Colonic mucosa (tissue), 4 donors: ENCODE measurements around the gene GABARAP. TPM values are rescaled to one million over a fixed set of nuclear protein-coding genes. Genes with fewer than 3 reads are reported as not detected.

ENCODE experiments used
- DNase-seq: peaks from one replicate; pipeline ENCODE4 v3.0.0-alpha.2; 2020
- H3K27ac ChIP-seq: fragments of 200-600 bp; one replicate; pipeline ENCODE4 v1.8.0; 2021
- H3K27me3 ChIP-seq: fragments of 200-600 bp; one replicate; pipeline ENCODE4 v1.8.0; 2021
- H3K36me3 ChIP-seq: fragments of 200-600 bp; one replicate; pipeline ENCODE4 v1.8.0; 2021
- H3K4me1 ChIP-seq: fragments of 200-600 bp; one replicate; pipeline ENCODE4 v1.8.0; 2021; ENCODE audit warnings: mild to moderate bottlenecking
- H3K4me3 ChIP-seq: fragments of 200-600 bp; one replicate; pipeline ENCODE4 v1.8.0; 2021
- H3K9ac ChIP-seq, 2 donors: one replicate each; pipeline ENCODE4 v1.7.0; 2013; ENCODE audit warnings: control low read depth in 2 of 2, low read depth in 2 of 2, low read length in 2 of 2
- H3K9me3 ChIP-seq: fragments of 200-600 bp; one replicate; pipeline ENCODE4 v1.8.0; 2021
- intact Hi-C: fragments of 100-400 bp; cut with DNase I; formaldehyde crosslinking; loops from one replicate; pipeline ENCODE4 v1.14.1; 2022
- total RNA-seq, 2 donors: library from RNA; stranded (reverse); fragmentation: NEBNext Ultra II Directional in 1 of 2; extraction: Animal tissue kit (Norgen Biotek cat#: 25700) in 1 of 2; gene quantifications; one replicate each; pipeline ENCODE4 v1.2.1, GENCODE V29; 2021
- TF ChIP-seq, protein P1 (sequence below): fragments of 200-600 bp; IDR thresholded peaks from one replicate; pipeline ENCODE4 v1.8.0; 2022; ENCODE audit warnings: antibody characterized with exemption, mild to moderate bottlenecking
- donor health status: healthy.
- donor health status: DM: no; HTN: no; CAD: no.
- donor health status: DM: no; HTN: no; CAD: no.

Gene GABARAP
- total RNA-seq, 2 donors from 2014 or later: 378 to 513 TPM

DNA sequence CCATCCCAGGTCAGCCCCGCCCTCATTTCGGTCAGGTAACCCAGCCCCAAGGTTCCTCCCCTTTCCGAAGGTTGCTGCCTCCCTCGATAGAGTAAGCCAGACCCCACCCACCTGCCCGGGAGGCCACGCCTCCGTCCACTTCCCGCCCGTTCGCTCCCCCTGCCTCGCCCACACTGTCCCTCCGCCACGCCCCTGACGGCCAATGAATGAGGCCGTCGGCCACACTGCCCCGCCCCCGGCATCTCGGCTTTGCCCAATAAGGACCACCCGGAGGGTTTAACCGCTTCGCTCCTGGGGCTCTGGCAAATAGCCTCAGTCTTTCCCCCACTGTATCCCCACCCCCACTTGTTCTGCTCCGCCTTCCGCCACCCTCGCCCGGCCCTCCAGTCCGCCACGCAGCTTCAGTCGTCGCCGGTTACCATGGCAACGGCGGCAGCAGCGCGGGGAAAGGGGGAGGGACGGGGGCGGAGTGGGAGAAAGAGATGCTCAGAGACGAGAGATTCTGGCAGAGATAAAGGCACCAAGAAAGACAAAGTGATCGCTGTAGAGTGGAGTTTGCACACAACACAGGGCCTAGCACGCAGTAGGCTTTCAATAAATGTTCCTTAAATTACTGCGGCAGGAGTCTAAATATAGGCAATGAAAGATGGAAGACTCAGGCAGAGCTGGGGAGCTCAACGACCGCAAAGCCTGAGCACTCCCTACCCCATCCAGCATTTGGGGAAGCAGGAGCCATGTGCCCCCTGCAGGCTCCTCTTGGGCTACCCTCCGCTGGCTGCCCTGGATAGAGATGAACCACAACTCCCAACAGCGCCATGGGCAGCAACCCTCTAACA is 27.7 kb downstream of the GABARAP start:
- H3K4me1 ChIP-seq: no peaks in the 10 kb centered on the region
- peak overlapping the region; percentile 40 for H3K4me3 ChIP-seq
- no peaks in the 10 kb centered on the region for H3K27me3 ChIP-seq
- no peaks in the 10 kb centered on the region for H3K9me3 ChIP-seq
- peak; percentile 99 for DNase-seq
- H3K9ac ChIP-seq: peak overlapping the region; percentile 45 to 62
- peak overlapping the region; percentile 63 for H3K27ac ChIP-seq
- TF ChIP-seq, protein P1, sequence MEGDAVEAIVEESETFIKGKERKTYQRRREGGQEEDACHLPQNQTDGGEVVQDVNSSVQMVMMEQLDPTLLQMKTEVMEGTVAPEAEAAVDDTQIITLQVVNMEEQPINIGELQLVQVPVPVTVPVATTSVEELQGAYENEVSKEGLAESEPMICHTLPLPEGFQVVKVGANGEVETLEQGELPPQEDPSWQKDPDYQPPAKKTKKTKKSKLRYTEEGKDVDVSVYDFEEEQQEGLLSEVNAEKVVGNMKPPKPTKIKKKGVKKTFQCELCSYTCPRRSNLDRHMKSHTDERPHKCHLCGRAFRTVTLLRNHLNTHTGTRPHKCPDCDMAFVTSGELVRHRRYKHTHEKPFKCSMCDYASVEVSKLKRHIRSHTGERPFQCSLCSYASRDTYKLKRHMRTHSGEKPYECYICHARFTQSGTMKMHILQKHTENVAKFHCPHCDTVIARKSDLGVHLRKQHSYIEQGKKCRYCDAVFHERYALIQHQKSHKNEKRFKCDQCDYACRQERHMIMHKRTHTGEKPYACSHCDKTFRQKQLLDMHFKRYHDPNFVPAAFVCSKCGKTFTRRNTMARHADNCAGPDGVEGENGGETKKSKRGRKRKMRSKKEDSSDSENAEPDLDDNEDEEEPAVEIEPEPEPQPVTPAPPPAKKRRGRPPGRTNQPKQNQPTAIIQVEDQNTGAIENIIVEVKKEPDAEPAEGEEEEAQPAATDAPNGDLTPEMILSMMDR: no peak
- intact Hi-C loops: no loop called here
- no peaks in the 10 kb centered on the region for H3K36me3 ChIP-seq

DNA sequence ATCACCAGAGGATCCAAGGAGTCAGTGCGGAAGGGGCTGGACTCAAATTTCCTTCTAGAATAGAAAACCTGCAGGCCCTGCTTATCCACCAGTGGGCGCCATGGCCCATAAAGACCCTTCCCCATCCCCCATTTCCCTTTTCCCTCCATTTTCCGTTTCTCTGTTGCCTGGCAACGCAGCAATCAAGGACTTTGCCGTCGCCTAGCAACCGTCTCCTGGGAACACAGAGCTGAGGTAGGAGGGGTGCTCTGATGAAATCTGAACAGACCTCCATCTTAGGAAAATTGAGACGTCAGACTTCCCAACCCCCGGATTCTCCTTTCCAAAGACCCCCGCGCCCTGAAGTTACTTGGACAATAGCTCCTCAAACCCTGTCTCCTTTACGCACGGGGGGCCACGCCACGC is 28.4 kb downstream of the GABARAP start:
- no peaks in the 10 kb centered on the region for H3K4me1 ChIP-seq
- no peaks in the 10 kb centered on the region for H3K27me3 ChIP-seq
- TF ChIP-seq, protein P1: peak; percentile 16
- peak overlapping the region; percentile 40 for H3K4me3 ChIP-seq
- no peaks in the 10 kb centered on the region for H3K36me3 ChIP-seq
- no peak overlapping the region for H3K9ac ChIP-seq
- DNase-seq: no peak
- intact Hi-C loops: no loop called here
- no peaks in the 10 kb centered on the region for H3K9me3 ChIP-seq
- H3K27ac ChIP-seq: peak overlapping the region; percentile 63

DNA sequence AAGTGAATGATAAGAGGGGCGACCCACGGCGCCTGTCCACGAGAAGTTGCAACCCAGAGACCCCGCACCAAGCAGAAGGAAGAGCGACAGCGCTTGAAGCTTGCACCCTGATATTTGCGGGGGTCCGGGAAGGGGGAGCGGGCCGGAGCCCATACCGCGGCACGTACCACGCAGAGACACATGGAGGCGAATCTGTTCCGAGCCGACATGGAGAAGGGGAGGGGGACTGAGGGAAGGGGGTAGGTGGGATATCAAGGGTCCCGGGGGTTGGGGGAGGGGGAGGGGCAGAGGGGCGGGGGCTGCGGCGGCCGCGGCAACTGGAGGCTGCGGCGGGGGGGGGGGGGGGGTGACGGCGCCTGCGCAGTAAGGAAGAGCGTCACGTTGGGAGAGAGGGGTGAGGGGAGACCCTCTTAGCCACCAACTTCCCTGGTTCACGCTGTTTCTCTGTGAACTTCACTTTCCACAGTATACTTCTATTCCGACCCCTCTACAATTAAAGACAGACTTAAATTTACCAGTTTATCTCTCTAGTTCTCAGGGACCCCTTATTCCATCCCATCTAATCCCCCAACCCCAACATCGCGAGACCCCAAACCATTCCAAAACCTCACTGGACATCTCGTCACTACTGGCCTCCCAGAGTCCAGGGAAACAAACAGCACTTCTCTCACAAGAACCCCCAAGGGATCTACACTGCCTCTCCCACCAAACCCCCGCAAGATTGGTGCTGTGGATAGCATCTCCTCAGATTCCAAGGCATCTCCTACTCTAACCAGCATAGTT is 30.6 kb downstream of the GABARAP start:
- TF ChIP-seq, protein P1: no peak
- DNase-seq: no peak
- Histone ChIP-seq H3K9me3 (no peaks in the 10 kb centered on the region), H3K27me3 (no peaks in the 10 kb centered on the region), H3K36me3 (no peaks in the 10 kb centered on the region), H3K27ac (no peak overlapping the region), H3K4me1 (no peaks in the 10 kb centered on the region), H3K9ac (no peak overlapping the region), H3K4me3 (no peak overlapping the region)
- intact Hi-C loops: no loop called here

DNA sequence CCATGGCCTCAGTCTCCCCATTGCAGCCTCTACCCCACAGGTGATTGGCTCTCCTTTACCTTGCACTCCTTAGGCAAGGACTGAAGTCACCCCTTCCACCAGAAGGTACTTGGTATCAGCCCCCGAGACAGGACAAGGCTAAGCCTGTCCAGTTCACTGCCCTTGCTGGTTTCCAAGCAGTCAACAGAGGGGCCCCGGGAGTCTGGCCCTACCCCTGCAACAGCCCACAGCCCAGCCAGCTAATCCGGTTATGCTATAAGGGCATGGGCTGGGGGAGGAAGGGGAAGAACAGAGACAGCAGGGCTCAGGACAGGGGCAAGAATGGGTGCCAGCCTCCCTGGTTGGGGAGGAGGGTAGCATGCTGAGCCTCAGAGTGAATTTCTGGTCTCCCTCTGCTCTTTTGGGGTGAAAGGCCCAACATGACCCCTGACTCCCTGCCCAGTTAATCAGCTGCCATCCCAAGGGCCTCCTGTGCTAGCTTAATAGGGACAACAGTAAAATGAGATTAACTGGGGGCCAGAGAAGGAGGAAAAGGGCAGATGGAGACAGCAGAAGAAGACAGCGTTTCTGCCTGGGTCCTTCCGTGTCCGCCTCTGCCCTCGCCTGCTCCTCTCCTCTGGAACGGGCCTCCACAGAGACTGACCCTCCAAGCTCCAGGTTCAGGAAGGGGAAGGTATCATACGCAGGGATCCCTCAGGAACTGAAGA is 33.3 kb downstream of the GABARAP start:
- no peaks in the 10 kb centered on the region for H3K4me1 ChIP-seq
- TF ChIP-seq, protein P1: no peak
- no peak overlapping the region for H3K27ac ChIP-seq
- H3K9ac ChIP-seq: no peak overlapping the region
- no peaks in the 10 kb centered on the region for H3K9me3 ChIP-seq
- no peak for DNase-seq
- no peak overlapping the region for H3K4me3 ChIP-seq
- intact Hi-C loops: no loop called here
- no peaks in the 10 kb centered on the region for H3K27me3 ChIP-seq
- no peaks in the 10 kb centered on the region for H3K36me3 ChIP-seq

DNA sequence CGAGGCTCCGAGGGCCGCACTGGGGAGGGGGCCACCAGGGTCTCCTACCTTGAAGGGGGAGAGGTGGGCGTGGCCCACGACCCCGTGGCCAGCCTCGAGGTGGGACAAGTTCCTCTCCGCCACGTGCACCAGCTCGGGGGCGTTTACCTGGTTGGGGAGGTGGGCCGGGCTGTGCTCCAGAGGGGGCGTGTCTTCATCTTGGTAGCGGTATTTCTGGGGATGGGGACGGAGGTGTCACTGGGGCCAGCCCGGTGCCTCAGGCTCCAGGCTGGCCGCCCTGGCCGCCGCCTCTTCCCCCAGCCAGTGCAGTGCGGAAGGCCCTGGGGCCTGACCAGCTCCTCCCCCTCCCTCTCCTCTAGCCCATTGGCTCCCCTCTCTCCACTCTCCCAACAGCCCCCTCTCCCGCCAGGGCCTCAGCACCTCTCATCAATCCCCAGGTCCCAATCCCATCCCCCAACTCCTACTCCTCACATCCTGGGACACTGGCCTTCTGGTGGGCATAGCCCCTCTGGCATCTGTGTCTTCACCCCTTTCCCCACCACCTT is 34.1 kb downstream of the GABARAP start:
- Histone ChIP-seq H3K27ac (no peak overlapping the region), H3K9ac (no peak overlapping the region), H3K9me3 (no peaks in the 10 kb centered on the region), H3K36me3 (no peaks in the 10 kb centered on the region), H3K4me3 (no peak overlapping the region), H3K27me3 (no peaks in the 10 kb centered on the region), H3K4me1 (no peaks in the 10 kb centered on the region)
- intact Hi-C loops: no loop called here
- TF ChIP-seq, protein P1: no peak
- DNase-seq: no peak
